Loucy (cell line): Measurements from ENCODE around the gene LIPF.

Experiments used
- EZH2phosphoT487 ChIP-seq: fragments of 200-600 bp; IDR thresholded peaks from 2 replicates; pipeline ENCODE4 v1.6.1; 2018; ENCODE audit warnings: antibody characterized with exemption, mild to moderate bottlenecking, moderate library complexity, borderline replicate concordance
- TF ChIP-seq, protein P1 (sequence below): fragments of 200-600 bp; sonication (generic); conservative IDR thresholded peaks from 2 replicates; pipeline ENCODE4 v1.5.1; 2014; ENCODE audit warnings: mild to moderate bottlenecking, antibody characterized with exemption, low read length

DNA sequence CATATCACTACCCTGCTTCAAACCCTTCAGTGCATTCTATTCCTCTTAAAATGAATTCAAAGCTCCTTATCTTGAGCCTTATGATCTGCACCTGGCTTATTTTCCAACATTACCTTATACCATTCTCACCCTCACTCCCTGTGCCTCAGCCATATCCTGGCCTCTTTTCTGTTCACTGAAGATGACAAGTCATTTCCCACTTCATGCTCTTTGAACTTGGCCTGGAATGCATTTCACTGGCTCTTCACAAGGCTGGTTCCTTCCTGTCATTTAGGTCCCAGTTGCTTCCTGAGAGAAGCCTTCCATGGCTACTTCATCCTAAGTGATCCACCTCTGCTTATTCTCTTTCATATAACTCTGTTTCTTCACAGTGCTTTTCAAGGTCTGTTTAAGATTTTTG is 3.2 kb upstream of the LIPF start:
- TF ChIP-seq EZH2phosphoT487 = no peak
- TF ChIP-seq, protein P1, sequence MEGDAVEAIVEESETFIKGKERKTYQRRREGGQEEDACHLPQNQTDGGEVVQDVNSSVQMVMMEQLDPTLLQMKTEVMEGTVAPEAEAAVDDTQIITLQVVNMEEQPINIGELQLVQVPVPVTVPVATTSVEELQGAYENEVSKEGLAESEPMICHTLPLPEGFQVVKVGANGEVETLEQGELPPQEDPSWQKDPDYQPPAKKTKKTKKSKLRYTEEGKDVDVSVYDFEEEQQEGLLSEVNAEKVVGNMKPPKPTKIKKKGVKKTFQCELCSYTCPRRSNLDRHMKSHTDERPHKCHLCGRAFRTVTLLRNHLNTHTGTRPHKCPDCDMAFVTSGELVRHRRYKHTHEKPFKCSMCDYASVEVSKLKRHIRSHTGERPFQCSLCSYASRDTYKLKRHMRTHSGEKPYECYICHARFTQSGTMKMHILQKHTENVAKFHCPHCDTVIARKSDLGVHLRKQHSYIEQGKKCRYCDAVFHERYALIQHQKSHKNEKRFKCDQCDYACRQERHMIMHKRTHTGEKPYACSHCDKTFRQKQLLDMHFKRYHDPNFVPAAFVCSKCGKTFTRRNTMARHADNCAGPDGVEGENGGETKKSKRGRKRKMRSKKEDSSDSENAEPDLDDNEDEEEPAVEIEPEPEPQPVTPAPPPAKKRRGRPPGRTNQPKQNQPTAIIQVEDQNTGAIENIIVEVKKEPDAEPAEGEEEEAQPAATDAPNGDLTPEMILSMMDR = no peak
